ENCODE data around the gene AXIN1. TPM values are rescaled to one million over a fixed set of nuclear protein-coding genes. Genes with fewer than 3 reads are reported as not detected.

Gene AXIN1
- total and polyA plus RNA-seq, 2 of the 8 experiments (the other 6 are each of a cell fraction or from before 2014, with no cell fraction given) = 12.5 to 41.9 TPM

- no peak for TF ChIP-seq ASH2L (IDR thresholded peaks at IDR 0.05; ENCODE audit: low read length)
- no peak for TF ChIP-seq TCF12 (IDR thresholded peaks at IDR 0.05; ENCODE audit: low read depth, low read length)
- TF ChIP-seq RBBP5 (IDR thresholded peaks at IDR 0.05; ENCODE audit: borderline replicate concordance, low read depth, low read length) = peak; percentile 55; the same call in 1 of the 2 replicates
- no peak for TF ChIP-seq GTF2F1 (IDR thresholded peaks at IDR 0.05; ENCODE audit: borderline replicate concordance, low read depth, low read length)
- TF ChIP-seq SIX5 (IDR thresholded peaks at IDR 0.05; ENCODE audit: low read depth, low read length) = no peak
- peak; percentile 69 to 87 for TF ChIP-seq POLR2A (IDR thresholded peaks at IDR 0.05; ENCODE audit: control extremely low read depth in 1 of 2, low read depth in 2 of 2, low read length in 2 of 2)
- no peak for TF ChIP-seq SAP30 (IDR thresholded peaks at IDR 0.05; ENCODE audit: insufficient read depth, insufficient replicate concordance, low read length)
- peak; percentile 24 to 28; a peak in 3 of 4 replicates for TF ChIP-seq RAD21 (IDR thresholded peaks at IDR 0.05 in 1 of 2, conservative IDR thresholded peaks at IDR 0.05 in 1 of 2; ENCODE audit: low read depth in 2 of 2, low read length in 2 of 2)
- no peak for TF ChIP-seq GABPA (IDR thresholded peaks at IDR 0.05; ENCODE audit: borderline replicate concordance, insufficient read depth, low read length)
- TF ChIP-seq EP300 (IDR thresholded peaks at IDR 0.05; ENCODE audit: borderline replicate concordance in 1 of 2, low read depth in 2 of 2, low read length in 2 of 2) = no peak
- TF ChIP-seq, protein P1, sequence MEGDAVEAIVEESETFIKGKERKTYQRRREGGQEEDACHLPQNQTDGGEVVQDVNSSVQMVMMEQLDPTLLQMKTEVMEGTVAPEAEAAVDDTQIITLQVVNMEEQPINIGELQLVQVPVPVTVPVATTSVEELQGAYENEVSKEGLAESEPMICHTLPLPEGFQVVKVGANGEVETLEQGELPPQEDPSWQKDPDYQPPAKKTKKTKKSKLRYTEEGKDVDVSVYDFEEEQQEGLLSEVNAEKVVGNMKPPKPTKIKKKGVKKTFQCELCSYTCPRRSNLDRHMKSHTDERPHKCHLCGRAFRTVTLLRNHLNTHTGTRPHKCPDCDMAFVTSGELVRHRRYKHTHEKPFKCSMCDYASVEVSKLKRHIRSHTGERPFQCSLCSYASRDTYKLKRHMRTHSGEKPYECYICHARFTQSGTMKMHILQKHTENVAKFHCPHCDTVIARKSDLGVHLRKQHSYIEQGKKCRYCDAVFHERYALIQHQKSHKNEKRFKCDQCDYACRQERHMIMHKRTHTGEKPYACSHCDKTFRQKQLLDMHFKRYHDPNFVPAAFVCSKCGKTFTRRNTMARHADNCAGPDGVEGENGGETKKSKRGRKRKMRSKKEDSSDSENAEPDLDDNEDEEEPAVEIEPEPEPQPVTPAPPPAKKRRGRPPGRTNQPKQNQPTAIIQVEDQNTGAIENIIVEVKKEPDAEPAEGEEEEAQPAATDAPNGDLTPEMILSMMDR (IDR thresholded peaks at IDR 0.05; ENCODE audit: control extremely low read depth in 1 of 3, insufficient read depth in 1 of 3, low read depth in 1 of 3, low read length in 3 of 3) = peak; percentile 9 to 25 (median 12); a peak in 3 of 4 replicates
- TF ChIP-seq KDM4A (IDR thresholded peaks at IDR 0.05; ENCODE audit: low read depth, low read length, severe bottlenecking) = peak; percentile 55
- TF ChIP-seq BRCA1 (IDR thresholded peaks at IDR 0.05; ENCODE audit: low read depth, low read length) = no peak
- TF ChIP-seq, protein P2, sequence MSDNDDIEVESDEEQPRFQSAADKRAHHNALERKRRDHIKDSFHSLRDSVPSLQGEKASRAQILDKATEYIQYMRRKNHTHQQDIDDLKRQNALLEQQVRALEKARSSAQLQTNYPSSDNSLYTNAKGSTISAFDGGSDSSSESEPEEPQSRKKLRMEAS (IDR thresholded peaks at IDR 0.05) = peak; percentile 61
- TF ChIP-seq TAF7 (optimal IDR thresholded peaks at IDR 0.05; ENCODE audit: borderline replicate concordance, low read depth, low read length) = peak; percentile 35
- no peak for TF ChIP-seq SP2 (IDR thresholded peaks at IDR 0.05; ENCODE audit: low read length)
- no peak for TF ChIP-seq TBP (IDR thresholded peaks at IDR 0.05; ENCODE audit: low read depth, low read length)
- TF ChIP-seq TEAD4 (IDR thresholded peaks at IDR 0.05; ENCODE audit: low read depth, low read length) = no peak
- peak; percentile 27 for TF ChIP-seq NANOG (IDR thresholded peaks at IDR 0.05; ENCODE audit: insufficient read depth, low read depth, low read length, poor library complexity, severe bottlenecking)
- peak; percentile 89 for TF ChIP-seq POLR2AphosphoS5 (IDR thresholded peaks at IDR 0.05; ENCODE audit: low read depth, low read length)
Observed at GRCh38 chr16:401468-402348, 49.2 kb upstream of the AXIN1 start, which contains the start of gene DECR2 (continued).
